IMR-90 (cell line): Measurements from ENCODE around the gene ZNF430. TPM values are rescaled to one million over a fixed set of nuclear protein-coding genes. Genes with fewer than 3 reads are reported as not detected.

Experiments
- ATAC-seq: fragments of 200-7000 bp; cut with Tn5 transposase; 2 replicates; pipeline ENCODE4 v1.9.1; 2020; ENCODE audit warnings: low read depth, mild to moderate bottlenecking, moderate library complexity
- BruUV-seq: library from RNA; stranded (reverse); fragments of 400-500 nt; replicated peaks from 2 replicates; lab custom pipeline; 2021; lab: Mats Ljungman, UMichigan
- CTCF ChIA-PET: fragments of 300-600 bp; formaldehyde crosslinking; extraction: SDS; loops from one replicate; lab custom pipeline; 2021; ENCODE audit warnings: antibody characterized with exemption; lab: Yijun Ruan, JAX
- POLR2A ChIA-PET: fragments of 300-600 bp; sonication (Branson Sonifier 250); formaldehyde crosslinking; loops from one replicate; lab custom pipeline; 2022; ENCODE audit warnings: antibody characterized with exemption; ENCODE audit not compliant: unreplicated experiment; lab: Charles Lee
- DNase-seq: peaks from one replicate; pipeline ENCODE4 v3.0.0; 2013
- H2AFZ ChIP-seq: replicated peaks from 2 replicates; pipeline ENCODE3; 2013; ENCODE audit warnings: low read length, mild to moderate bottlenecking; ENCODE audit not compliant: poor library complexity
- H2AK5ac ChIP-seq: 2 replicates; pipeline ENCODE4 v1.6.1; 2013; ENCODE audit warnings: low read depth, low read length, inconsistent platforms
- H2AK9ac ChIP-seq: replicated peaks from 2 replicates; pipeline ENCODE3; 2013; ENCODE audit warnings: mild to moderate bottlenecking, low read depth, low read length, moderate library complexity; ENCODE audit not compliant: poor library complexity
- H2BK120ac ChIP-seq: 2 replicates; pipeline ENCODE4 v1.6.1; 2013; ENCODE audit warnings: low read depth, low read length, inconsistent platforms
- H2BK15ac ChIP-seq: 3 replicates; pipeline ENCODE4 v1.6.1; 2013; ENCODE audit warnings: low read depth, low read length, inconsistent platforms
- H2BK20ac ChIP-seq: 2 replicates; pipeline ENCODE4 v1.6.1; 2013; ENCODE audit warnings: low read depth, mild to moderate bottlenecking, inconsistent platforms, low read length, moderate library complexity
- H2BK5ac ChIP-seq: 2 replicates; pipeline ENCODE4 v1.6.1; 2013; ENCODE audit warnings: mild to moderate bottlenecking, low read depth, low read length, inconsistent platforms; ENCODE audit not compliant: poor library complexity, severe bottlenecking
- H3K14ac ChIP-seq: replicated peaks from 2 replicates; pipeline ENCODE4 v1.6.1; 2013; ENCODE audit warnings: low read depth, low read length, inconsistent platforms
- H3K18ac ChIP-seq: 2 replicates; pipeline ENCODE4 v1.6.1; 2013; ENCODE audit warnings: low read depth, low read length, control low read depth
- H3K23ac ChIP-seq: 2 replicates; pipeline ENCODE4 v1.6.1; 2013; ENCODE audit warnings: low read depth, low read length, inconsistent platforms
- H3K27ac ChIP-seq: 2 replicates; pipeline ENCODE4 v1.5.1; 2013; ENCODE audit warnings: mild to moderate bottlenecking, control low read depth, low read length; ENCODE audit not compliant: insufficient read depth
- H3K27me3 ChIP-seq: 2 replicates; pipeline ENCODE4 v1.6.1; 2013; ENCODE audit warnings: low read length; ENCODE audit not compliant: control insufficient read depth, insufficient read depth
- H3K36me3 ChIP-seq: 2 replicates; pipeline ENCODE4 v1.6.1; 2013; ENCODE audit warnings: low read length, mixed read lengths; ENCODE audit not compliant: control insufficient read depth, insufficient read depth
- H3K4ac ChIP-seq: 2 replicates; pipeline ENCODE4 v1.6.1; 2013; ENCODE audit warnings: low read depth, low read length, inconsistent platforms
- H3K4me1 ChIP-seq: 2 replicates; pipeline ENCODE4 v1.6.1; 2013; ENCODE audit warnings: low read length, mixed read lengths; ENCODE audit not compliant: control insufficient read depth, insufficient read depth
- H3K4me2 ChIP-seq: 2 replicates; pipeline ENCODE4 v1.6.1; 2013; ENCODE audit warnings: low read depth, mild to moderate bottlenecking, control low read depth, low read length, moderate library complexity
- H3K4me3 ChIP-seq: 2 replicates; pipeline ENCODE4 v1.5.1; 2013; ENCODE audit warnings: low read depth, mild to moderate bottlenecking, control low read depth, low read length, moderate library complexity; ENCODE audit not compliant: insufficient read depth
- H3K56ac ChIP-seq: 2 replicates; pipeline ENCODE4 v1.6.1; 2013; ENCODE audit warnings: low read length, inconsistent platforms; ENCODE audit not compliant: insufficient read depth; ENCODE audit errors: extremely low read depth
- H3K79me1 ChIP-seq, 2 experiments: 2 replicates each; pipeline ENCODE4 v1.6.1; 2013; ENCODE audit warnings: low read length in 2 of 2, inconsistent platforms in 1 of 2, low read depth in 1 of 2
- H3K9ac ChIP-seq: 2 replicates; pipeline ENCODE4 v1.6.1; 2013; ENCODE audit warnings: low read depth, low read length, control low read depth
- H3K9me1 ChIP-seq: 2 replicates; pipeline ENCODE4 v1.6.1; 2013; ENCODE audit warnings: low read length, inconsistent platforms; ENCODE audit not compliant: insufficient read depth
- H3K9me3 ChIP-seq: 2 replicates; pipeline ENCODE4 v1.6.1; 2013; ENCODE audit warnings: low read length; ENCODE audit not compliant: control insufficient read depth, insufficient read depth
- H4K20me1 ChIP-seq: 2 replicates; pipeline ENCODE4 v1.6.1; 2013; ENCODE audit warnings: low read length, inconsistent platforms; ENCODE audit not compliant: insufficient read depth
- H4K5ac ChIP-seq: 2 replicates; pipeline ENCODE4 v1.6.1; 2013; ENCODE audit warnings: mild to moderate bottlenecking, low read depth, low read length, control low read depth
- H4K8ac ChIP-seq, 2 experiments: 2 replicates each; pipeline ENCODE4 v1.6.1; 2013; ENCODE audit warnings: low read depth in 2 of 2, low read length in 2 of 2, control low read depth in 1 of 2, inconsistent platforms in 1 of 2
- H4K91ac ChIP-seq: 2 replicates; pipeline ENCODE4 v1.6.1; 2013; ENCODE audit warnings: low read depth, low read length, inconsistent platforms; ENCODE audit not compliant: insufficient read depth
- BHLHE40 ChIP-seq: fragments of 150-350 bp; IDR thresholded peaks from 2 replicates; pipeline ENCODE4 v1.6.1; 2016; ENCODE audit warnings: mild to moderate bottlenecking, low read depth, low read length
- CEBPB ChIP-seq: IDR thresholded peaks from 2 replicates; pipeline ENCODE4 v1.6.1; 2012; ENCODE audit warnings: low read depth, low read length, improper control_type of control experiment
- CHD1 ChIP-seq: IDR thresholded peaks from 2 replicates; pipeline ENCODE4 v1.6.1; 2012; ENCODE audit warnings: low read depth, low read length, improper control_type of control experiment
- FOS ChIP-seq: fragments of 150-350 bp; IDR thresholded peaks from 2 replicates; pipeline ENCODE4 v1.6.1; 2016; ENCODE audit warnings: low read depth, low read length
- MAFK ChIP-seq: IDR thresholded peaks from 2 replicates; pipeline ENCODE4 v1.6.1; 2012; ENCODE audit warnings: low read depth, low read length, improper control_type of control experiment
- MAZ ChIP-seq: IDR thresholded peaks from 2 replicates; pipeline ENCODE4 v1.6.1; 2012; ENCODE audit warnings: low read depth, mild to moderate bottlenecking, low read length, improper control_type of control experiment, moderate library complexity, borderline replicate concordance
- MXI1 ChIP-seq: IDR thresholded peaks from 2 replicates; pipeline ENCODE4 v1.6.1; 2012; ENCODE audit warnings: low read depth, mild to moderate bottlenecking, low read length, moderate library complexity, borderline replicate concordance
- NFE2L2 ChIP-seq: fragments of 150-350 bp; IDR thresholded peaks from 2 replicates; pipeline ENCODE4 v1.6.1; 2016; ENCODE audit warnings: low read depth, mild to moderate bottlenecking, low read length
- POLR2A ChIP-seq: IDR thresholded peaks from 2 replicates; pipeline ENCODE4 v1.6.1; 2012; ENCODE audit warnings: mild to moderate bottlenecking, low read depth, low read length
- RAD21 ChIP-seq: IDR thresholded peaks from 2 replicates; pipeline ENCODE4 v1.6.1; 2012; ENCODE audit warnings: low read length, improper control_type of control experiment
- RCOR1 ChIP-seq: IDR thresholded peaks from 2 replicates; pipeline ENCODE4 v1.6.1; 2012; ENCODE audit warnings: mild to moderate bottlenecking, low read length, improper control_type of control experiment; ENCODE audit not compliant: insufficient replicate concordance
- RFX5 ChIP-seq: IDR thresholded peaks from 2 replicates; pipeline ENCODE4 v1.8.0; 2012; ENCODE audit warnings: low read depth, mild to moderate bottlenecking, low read length, moderate library complexity
- SMC3 ChIP-seq: fragments of 150-350 bp; IDR thresholded peaks from 2 replicates; pipeline ENCODE4 v1.6.1; 2016; ENCODE audit warnings: low read depth, mild to moderate bottlenecking, antibody characterized with exemption, low read length, moderate library complexity
- WGBS, 2 experiments: methylation state at CpG; one replicate each; pipeline versions ENCODE4 v1.1.5 to v1.1.7; 2013; ENCODE audit warnings: missing lambda C conversion rate in 2 of 2; ENCODE audit not compliant: insufficient read length in 1 of 2; ENCODE audit errors: extremely low coverage in 2 of 2; 5-methylcytosine and 5-hydroxymethylcytosine counted together
- dilution Hi-C: fragments of 300-500 bp; cut with HindIII; formaldehyde crosslinking; loops from one replicate; pipeline ENCODE4 v1.14.3; 2018; ENCODE audit warnings: low sequenced_read_pairs; ENCODE audit not compliant: unreplicated experiment
- in situ Hi-C: fragments of 300-500 bp; cut with MboI; formaldehyde crosslinking; loops from 3 replicates; pipeline ENCODE4 v1.14.3; 2019; ENCODE audit warnings: low sequenced_read_pairs, inconsistent platforms, mixed read lengths
- intact Hi-C: fragments of 100-400 bp; cut with micrococcal nuclease; formaldehyde crosslinking; loops from 2 replicates; pipeline ENCODE4 v1.10.0; 2022
- polyA plus RNA-seq, 3 experiments: library from polyadenylated mRNA; depleted of rRNA; stranded (reverse); fragments of >200 nt; gene quantifications; 2 replicates each; pipeline ENCODE4 v1.2.3, GENCODE V29; 2012; ENCODE audit warnings: low replicate concordance in 1 of 3
- total RNA-seq: library from RNA; depleted of rRNA; stranded (reverse); fragments of >200 nt; gene quantifications from 2 replicates; pipeline ENCODE4 v1.2.3, GENCODE V29; 2012
- TF ChIP-seq, protein P1 (sequence below): fragments of 150-350 bp; IDR thresholded peaks from 2 replicates; pipeline ENCODE4 v1.6.1; 2017; ENCODE audit warnings: mild to moderate bottlenecking, antibody characterized with exemption, low read length, low read depth
- TF ChIP-seq, protein P2 (sequence below): fragments of 150-350 bp; IDR thresholded peaks from 2 replicates; pipeline ENCODE4 v1.6.1; 2016; ENCODE audit warnings: low read depth, mild to moderate bottlenecking, low read length, moderate library complexity, borderline replicate concordance
- TF ChIP-seq, protein P3 (sequence below): conservative IDR thresholded peaks from 2 replicates; pipeline ENCODE4 v1.5.1; 2012; ENCODE audit warnings: mild to moderate bottlenecking, low read depth, low read length, improper control_type of control experiment

Gene ZNF430
- total and polyA plus RNA-seq, 2 of the 4 experiments (the other 2 are of a cell fraction) = 5.4 to 8.4 TPM

DNA sequence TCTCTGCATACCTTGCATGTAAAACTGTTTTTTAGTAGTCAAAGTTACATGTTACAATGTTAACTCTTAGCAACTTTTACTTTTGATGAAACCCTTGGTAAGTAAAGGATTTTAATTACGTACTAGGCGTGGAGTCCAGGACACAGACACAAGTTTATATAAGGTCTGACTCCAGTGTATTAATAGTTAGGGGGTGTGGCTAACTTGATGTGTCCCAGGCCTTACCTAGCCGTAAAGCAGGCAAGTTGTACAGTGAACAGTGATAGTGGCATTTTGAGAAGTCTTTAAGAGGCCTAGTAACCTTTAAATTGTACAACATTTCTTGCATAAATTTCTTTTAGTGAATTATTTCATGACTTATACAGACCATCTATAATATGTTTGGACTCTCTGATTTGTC, 67.4 kb downstream of the ZNF430 start:
- Histone ChIP-seq H3K79me1 (peaks cover 21 to 27% of the 10 kb centered on the region in 2 experiments), H4K91ac (no peak overlapping the region), H3K18ac (no peak overlapping the region), H2BK20ac (no peak overlapping the region), H4K20me1 (no peaks in the 10 kb centered on the region), H3K14ac (no peak overlapping the region), H2BK5ac (no peak overlapping the region), H4K5ac (no peak overlapping the region), H3K36me3 (0 out of 2 replicates have a peak, but pooled peaks cover 2% of the 10 kb centered on the region), H2BK120ac (no peak overlapping the region), H2BK15ac (no peak overlapping the region), H3K4ac (no peak overlapping the region), H2AK5ac (no peak overlapping the region), H3K23ac (no peak overlapping the region), H3K4me2 (no peak overlapping the region), H3K27ac (no peak overlapping the region), H3K9me3 (no peaks in the 10 kb centered on the region), H3K27me3 (no peaks in the 10 kb centered on the region), H3K56ac (no peak overlapping the region), H2AK9ac (no peak overlapping the region), H2AFZ (no peak overlapping the region), H3K4me3 (no peak overlapping the region), H3K9ac (no peak overlapping the region), H3K4me1 (peaks cover 8% of the 10 kb centered on the region), H4K8ac (no peak overlapping the region), H3K9me1 (no peaks in the 10 kb centered on the region)
- no CpG with 5 or more reads among the region's 3 CpGs for WGBS, 2 experiments
- dilution Hi-C loops (no loop called here), intact Hi-C loops (loop anchor here (2.0 kb wide), 1 partner anchor 63 kb away; no protein-coding TSS in a partner anchor), in situ Hi-C loops (no loop called here)
- DNase-seq (no peak), ATAC-seq (no peak)
- TF ChIP-seq NFE2L2 (no peak), CHD1 (no peak), BHLHE40 (no peak), RAD21 (no peak), POLR2A (no peak), MXI1 (no peak), CEBPB (no peak), RCOR1 (no peak), MAZ (no peak), RFX5 (no peak), MAFK (no peak), FOS (no peak), SMC3 (no peak)
- TF ChIP-seq, protein P1, sequence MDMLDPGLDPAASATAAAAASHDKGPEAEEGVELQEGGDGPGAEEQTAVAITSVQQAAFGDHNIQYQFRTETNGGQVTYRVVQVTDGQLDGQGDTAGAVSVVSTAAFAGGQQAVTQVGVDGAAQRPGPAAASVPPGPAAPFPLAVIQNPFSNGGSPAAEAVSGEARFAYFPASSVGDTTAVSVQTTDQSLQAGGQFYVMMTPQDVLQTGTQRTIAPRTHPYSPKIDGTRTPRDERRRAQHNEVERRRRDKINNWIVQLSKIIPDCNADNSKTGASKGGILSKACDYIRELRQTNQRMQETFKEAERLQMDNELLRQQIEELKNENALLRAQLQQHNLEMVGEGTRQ = no peak
- TF ChIP-seq, protein P2, sequence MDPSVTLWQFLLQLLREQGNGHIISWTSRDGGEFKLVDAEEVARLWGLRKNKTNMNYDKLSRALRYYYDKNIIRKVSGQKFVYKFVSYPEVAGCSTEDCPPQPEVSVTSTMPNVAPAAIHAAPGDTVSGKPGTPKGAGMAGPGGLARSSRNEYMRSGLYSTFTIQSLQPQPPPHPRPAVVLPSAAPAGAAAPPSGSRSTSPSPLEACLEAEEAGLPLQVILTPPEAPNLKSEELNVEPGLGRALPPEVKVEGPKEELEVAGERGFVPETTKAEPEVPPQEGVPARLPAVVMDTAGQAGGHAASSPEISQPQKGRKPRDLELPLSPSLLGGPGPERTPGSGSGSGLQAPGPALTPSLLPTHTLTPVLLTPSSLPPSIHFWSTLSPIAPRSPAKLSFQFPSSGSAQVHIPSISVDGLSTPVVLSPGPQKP = no peak
- TF ChIP-seq, protein P3, sequence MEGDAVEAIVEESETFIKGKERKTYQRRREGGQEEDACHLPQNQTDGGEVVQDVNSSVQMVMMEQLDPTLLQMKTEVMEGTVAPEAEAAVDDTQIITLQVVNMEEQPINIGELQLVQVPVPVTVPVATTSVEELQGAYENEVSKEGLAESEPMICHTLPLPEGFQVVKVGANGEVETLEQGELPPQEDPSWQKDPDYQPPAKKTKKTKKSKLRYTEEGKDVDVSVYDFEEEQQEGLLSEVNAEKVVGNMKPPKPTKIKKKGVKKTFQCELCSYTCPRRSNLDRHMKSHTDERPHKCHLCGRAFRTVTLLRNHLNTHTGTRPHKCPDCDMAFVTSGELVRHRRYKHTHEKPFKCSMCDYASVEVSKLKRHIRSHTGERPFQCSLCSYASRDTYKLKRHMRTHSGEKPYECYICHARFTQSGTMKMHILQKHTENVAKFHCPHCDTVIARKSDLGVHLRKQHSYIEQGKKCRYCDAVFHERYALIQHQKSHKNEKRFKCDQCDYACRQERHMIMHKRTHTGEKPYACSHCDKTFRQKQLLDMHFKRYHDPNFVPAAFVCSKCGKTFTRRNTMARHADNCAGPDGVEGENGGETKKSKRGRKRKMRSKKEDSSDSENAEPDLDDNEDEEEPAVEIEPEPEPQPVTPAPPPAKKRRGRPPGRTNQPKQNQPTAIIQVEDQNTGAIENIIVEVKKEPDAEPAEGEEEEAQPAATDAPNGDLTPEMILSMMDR = no peak
- ChIA-PET POLR2A (no interaction called here), CTCF (no interaction called here)
- BruUV-seq = no TSS peak
